ENCODE data around the gene DTNBP1. TPM values are rescaled to one million over a fixed set of nuclear protein-coding genes. Genes with fewer than 3 reads are reported as not detected.

Gene DTNBP1
- total and polyA plus RNA-seq, 2 of the 4 experiments (the other 2 are of a cell fraction), result 4.8 to 18.7 TPM

GRCh38 chr6:15530411-15530810 lies 132.4 kb downstream of the DTNBP1 start:
- peaks cover 5% of the 10 kb centered on the region; the same call in 1 of the 2 replicates for H3K4me1 ChIP-seq (ENCODE audit: control insufficient read depth, insufficient read depth, low read length)
- H2BK20ac ChIP-seq (ENCODE audit: low read depth, low read length), result no peak overlapping the region
- H3K9me3 ChIP-seq (ENCODE audit: control insufficient read depth, insufficient read depth, low read length), result no peaks in the 10 kb centered on the region
- intact Hi-C loops (cut with micrococcal nuclease), result no loop called here
- no peak overlapping the region for H2AFZ ChIP-seq (replicated peaks; ENCODE audit: low read length, poor library complexity)
- no peak overlapping the region for H2BK120ac ChIP-seq (ENCODE audit: low read depth, low read length)
- 0 out of 4 replicates have a peak, but pooled peaks cover 0 to 6% of the 10 kb centered on the region in 2 experiments for H3K79me1 ChIP-seq (ENCODE audit: low read depth in 1 of 2, low read length in 2 of 2)
- H3K4me2 ChIP-seq (ENCODE audit: low read depth, low read length), result no peak overlapping the region
- H3K9me1 ChIP-seq (ENCODE audit: insufficient read depth, low read length), result peaks cover 3% of the 10 kb centered on the region; the same call in 1 of the 2 replicates
- 97% methylated on average over 5 of the region's 10 CpGs; no CpG with 5 or more reads in 1 of the 2 experiments for WGBS, 2 experiments (ENCODE audit: extremely low coverage in 2 of 2, insufficient read length in 1 of 2)
- H4K91ac ChIP-seq (ENCODE audit: insufficient read depth, low read depth, low read length), result no peak overlapping the region
- H3K4me3 ChIP-seq (ENCODE audit: insufficient read depth, low read depth, low read length), result no peak overlapping the region
- no peak overlapping the region for H3K9ac ChIP-seq (ENCODE audit: low read depth, low read length)
- no peak overlapping the region for H2AK9ac ChIP-seq (replicated peaks; ENCODE audit: low read depth, low read length, poor library complexity)
- H3K23ac ChIP-seq (ENCODE audit: low read depth, low read length), result no peak overlapping the region
- ATAC-seq (ENCODE audit: low read depth) (no peak), DNase-seq (no peak)
- H3K18ac ChIP-seq (ENCODE audit: low read depth, low read length), result no peak overlapping the region
- no peak overlapping the region for H3K56ac ChIP-seq (ENCODE audit: extremely low read depth, insufficient read depth, low read length)
- ChIA-PET CTCF (no interaction called here), POLR2A (ENCODE audit: unreplicated experiment) (no interaction called here)
- no peak overlapping the region for H2AK5ac ChIP-seq (ENCODE audit: low read depth, low read length)
- H3K36me3 ChIP-seq (ENCODE audit: control insufficient read depth, insufficient read depth, low read length), result peaks cover 8% of the 10 kb centered on the region; the same call in 1 of the 2 replicates
- H2BK5ac ChIP-seq (ENCODE audit: low read depth, low read length, poor library complexity, severe bottlenecking), result no peak overlapping the region
- H4K8ac ChIP-seq (ENCODE audit: low read depth in 2 of 2, low read length in 2 of 2), result no peak overlapping the region
- no peak overlapping the region for H2BK15ac ChIP-seq (ENCODE audit: low read depth, low read length)
- in situ Hi-C loops (cut with MboI; ENCODE audit: low sequenced_read_pairs), result no loop called here
- no peak overlapping the region for H3K4ac ChIP-seq (ENCODE audit: low read depth, low read length)
- H3K14ac ChIP-seq (replicated peaks; ENCODE audit: low read depth, low read length), result no peak overlapping the region
- no peak overlapping the region for H3K27ac ChIP-seq (ENCODE audit: insufficient read depth, low read length)
- 0 out of 2 replicates have a peak, but pooled peaks cover 7% of the 10 kb centered on the region for H4K20me1 ChIP-seq (ENCODE audit: insufficient read depth, low read length)
- no peak for TF ChIP-seq SMC3 (IDR thresholded peaks at IDR 0.05; ENCODE audit: low read depth, low read length)
- no peak for TF ChIP-seq RCOR1 (IDR thresholded peaks at IDR 0.05; ENCODE audit: insufficient replicate concordance, low read length)
- TF ChIP-seq ELK1 (IDR thresholded peaks at IDR 0.05; ENCODE audit: borderline replicate concordance, low read depth, low read length), result no peak
- TF ChIP-seq MAFK (IDR thresholded peaks at IDR 0.05; ENCODE audit: low read depth, low read length), result no peak
- no peak for TF ChIP-seq RFX5 (IDR thresholded peaks at IDR 0.05; ENCODE audit: low read depth, low read length)
- H4K5ac ChIP-seq (ENCODE audit: low read depth, low read length), result no peak overlapping the region
- dilution Hi-C loops (cut with HindIII; ENCODE audit: low sequenced_read_pairs, unreplicated experiment), result no loop called here
- no peaks in the 10 kb centered on the region for H3K27me3 ChIP-seq (ENCODE audit: control insufficient read depth, insufficient read depth, low read length)
- BruUV-seq (replicated peaks), result no TSS peak
